GM10266 (cell line): ENCODE measurements around the gene CRACDL.

Source experiments
- DNase-seq: peaks from one replicate; pipeline ENCODE4 v3.0.0; 2012; ENCODE audit errors: extremely low spot score
- TF ChIP-seq, protein P1 (sequence below): IDR thresholded peaks from 2 replicates; pipeline ENCODE4 v1.5.1; 2012; ENCODE audit warnings: mild to moderate bottlenecking, low read depth; ENCODE audit not compliant: control insufficient read depth, insufficient read depth; ENCODE audit errors: missing control alignments

The CRACDL gene

GRCh38 chr2:98811766-98812165 is 124.3 kb downstream of the CRACDL start:
- TF ChIP-seq, protein P1, sequence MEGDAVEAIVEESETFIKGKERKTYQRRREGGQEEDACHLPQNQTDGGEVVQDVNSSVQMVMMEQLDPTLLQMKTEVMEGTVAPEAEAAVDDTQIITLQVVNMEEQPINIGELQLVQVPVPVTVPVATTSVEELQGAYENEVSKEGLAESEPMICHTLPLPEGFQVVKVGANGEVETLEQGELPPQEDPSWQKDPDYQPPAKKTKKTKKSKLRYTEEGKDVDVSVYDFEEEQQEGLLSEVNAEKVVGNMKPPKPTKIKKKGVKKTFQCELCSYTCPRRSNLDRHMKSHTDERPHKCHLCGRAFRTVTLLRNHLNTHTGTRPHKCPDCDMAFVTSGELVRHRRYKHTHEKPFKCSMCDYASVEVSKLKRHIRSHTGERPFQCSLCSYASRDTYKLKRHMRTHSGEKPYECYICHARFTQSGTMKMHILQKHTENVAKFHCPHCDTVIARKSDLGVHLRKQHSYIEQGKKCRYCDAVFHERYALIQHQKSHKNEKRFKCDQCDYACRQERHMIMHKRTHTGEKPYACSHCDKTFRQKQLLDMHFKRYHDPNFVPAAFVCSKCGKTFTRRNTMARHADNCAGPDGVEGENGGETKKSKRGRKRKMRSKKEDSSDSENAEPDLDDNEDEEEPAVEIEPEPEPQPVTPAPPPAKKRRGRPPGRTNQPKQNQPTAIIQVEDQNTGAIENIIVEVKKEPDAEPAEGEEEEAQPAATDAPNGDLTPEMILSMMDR: no peak
- DNase-seq: no peak

- TF ChIP-seq, protein P1: no peak
- no peak for DNase-seq
Measured at GRCh38 chr2:98810588-98810928, 125.5 kb downstream of the CRACDL start.

GRCh38 chr2:98809878-98810587 is 126.0 kb downstream of the CRACDL start:
- TF ChIP-seq, protein P1: no peak
- DNase-seq: no peak

DNA sequence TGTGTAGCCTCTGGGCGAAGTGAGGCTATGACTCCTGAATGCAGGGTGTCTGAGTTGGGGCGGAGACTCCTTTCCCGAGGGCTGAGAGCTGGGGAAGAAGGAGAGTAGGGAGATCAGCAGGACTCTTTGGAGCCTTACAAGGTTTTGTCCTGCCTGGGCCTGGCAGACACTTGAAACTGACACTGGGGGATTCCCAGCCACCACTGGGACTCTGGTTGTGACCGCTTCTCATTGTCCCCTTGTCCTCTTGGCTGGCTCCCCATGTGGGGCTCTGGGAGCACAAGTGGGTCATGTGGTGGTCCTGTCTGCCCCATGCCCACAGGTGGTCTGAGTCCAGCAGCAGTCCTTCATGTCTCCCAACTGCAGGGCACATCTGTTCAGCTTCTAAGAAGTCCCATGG is 126.9 kb downstream of the CRACDL start:
- TF ChIP-seq, protein P1: no peak
- no peak for DNase-seq

DNA sequence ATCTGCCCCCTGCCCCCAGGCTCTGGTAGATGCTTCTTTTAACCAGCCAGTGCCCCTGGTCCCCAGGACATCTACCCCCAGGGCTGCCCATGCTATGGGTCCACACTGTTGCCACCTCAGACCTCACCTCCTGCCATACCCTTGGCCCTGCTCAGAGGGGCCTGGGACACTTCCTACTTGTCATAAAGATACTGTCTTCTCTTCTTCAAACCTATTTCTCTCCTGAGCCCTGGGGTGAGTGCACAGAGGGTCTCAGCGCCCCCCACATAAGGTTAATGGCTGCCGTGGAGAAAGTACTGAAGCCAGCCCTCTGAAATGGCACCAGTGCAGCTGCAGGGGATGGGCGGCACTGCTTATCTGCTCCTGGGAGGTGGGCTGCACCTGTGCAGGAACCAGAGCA is 127.5 kb downstream of the CRACDL start:
- DNase-seq: no peak
- TF ChIP-seq, protein P1: no peak

DNA sequence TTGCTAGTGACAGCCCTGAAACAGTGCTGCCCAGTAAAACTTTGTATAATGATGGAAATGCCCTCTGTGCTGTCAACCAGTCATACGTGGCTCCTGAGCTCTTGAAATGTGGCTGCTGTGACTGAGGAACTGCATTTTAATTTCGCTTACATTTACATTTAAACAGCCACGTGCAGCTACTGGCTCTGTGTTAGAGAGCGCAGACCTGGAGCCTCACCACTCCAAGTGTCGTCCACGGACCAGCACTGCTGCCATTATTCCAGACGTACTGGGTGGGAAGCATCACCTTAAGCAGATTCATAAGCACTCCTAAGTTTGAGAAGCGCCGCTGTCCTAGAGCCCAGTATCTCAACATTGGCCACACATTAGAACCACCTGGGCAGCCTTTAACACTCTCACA is 128.1 kb downstream of the CRACDL start:
- no peak for DNase-seq
- TF ChIP-seq, protein P1: no peak

GRCh38 chr2:98807221-98807620 is 128.8 kb downstream of the CRACDL start:
- TF ChIP-seq, protein P1: no peak
- DNase-seq: no peak
